ENCODE measurements around the gene MRI1. TPM values are rescaled to one million over a fixed set of nuclear protein-coding genes. Genes with fewer than 3 reads are reported as not detected.

Gene MRI1
- total and polyA plus RNA-seq, 2 experiments from 2014 or later = 12.3 to 44.5 TPM

GRCh38 chr19:13799669-13800068, 35.3 kb downstream of the MRI1 start:
- Histone ChIP-seq H3K27me3 (ENCODE audit: insufficient read depth) (no peaks in the 10 kb centered on the region), H3K27ac (ENCODE audit: low read depth) (no peak overlapping the region), H3K9me2 (ENCODE audit: insufficient read depth) (no peaks in the 10 kb centered on the region), H3K36me3 (ENCODE audit: insufficient read depth) (no peaks in the 10 kb centered on the region), H3F3A (replicated peaks; ENCODE audit: low read depth) (0 out of 2 replicates have a peak, but pooled peaks cover 5% of the 10 kb centered on the region), H4K20me1 (replicated peaks; ENCODE audit: insufficient read depth) (no peaks in the 10 kb centered on the region; the same call in 1 of the 2 replicates), H2AFZ (no peak overlapping the region), H3K4me3 (no peak overlapping the region), H3K4me1 (ENCODE audit: insufficient read depth) (peaks cover 11% of the 10 kb centered on the region; the same call in 1 of the 2 replicates), H3K79me2 (replicated peaks; ENCODE audit: insufficient read depth) (peaks cover 12% of the 10 kb centered on the region), H3K4me2 (no peak overlapping the region)
- no peak overlapping the region for H3K4me3 Mint-ChIP-seq
- no peak overlapping the region for H3K27ac Mint-ChIP-seq
- TF ChIP-seq EZH2 (IDR thresholded peaks at IDR 0.05; ENCODE audit: low read depth, unreplicated experiment) = no peak
- TF ChIP-seq JUNB (IDR thresholded peaks at IDR 0.05; ENCODE audit: unreplicated experiment) = no peak
- no peak for TF ChIP-seq CTCF (conservative IDR thresholded peaks at IDR 0.05; ENCODE audit: low read depth in 2 of 2)
- TF ChIP-seq POLR2AphosphoS5 (IDR thresholded peaks at IDR 0.05; ENCODE audit: low read depth) = no peak
- TF ChIP-seq EZH2phosphoT487 (IDR thresholded peaks at IDR 0.05; ENCODE audit: unreplicated experiment) = no peak
- TF ChIP-seq ETS1 (IDR thresholded peaks at IDR 0.05) = no peak
- TF ChIP-seq NANOG (IDR thresholded peaks at IDR 0.05; ENCODE audit: borderline replicate concordance) = no peak
- no peak for TF ChIP-seq ZNF331 (CRISPR knock-in tag; IDR thresholded peaks at IDR 0.05; ENCODE audit: low read depth)
- no peak for TF ChIP-seq CREB1 (CRISPR knock-in tag; IDR thresholded peaks at IDR 0.05; ENCODE audit: low read depth)
- no peak for TF ChIP-seq ZNF114 (CRISPR knock-in tag; IDR thresholded peaks at IDR 0.05)
- TF ChIP-seq STAT1 (IDR thresholded peaks at IDR 0.05; ENCODE audit: unreplicated experiment) = no peak
- TF ChIP-seq, protein P1, sequence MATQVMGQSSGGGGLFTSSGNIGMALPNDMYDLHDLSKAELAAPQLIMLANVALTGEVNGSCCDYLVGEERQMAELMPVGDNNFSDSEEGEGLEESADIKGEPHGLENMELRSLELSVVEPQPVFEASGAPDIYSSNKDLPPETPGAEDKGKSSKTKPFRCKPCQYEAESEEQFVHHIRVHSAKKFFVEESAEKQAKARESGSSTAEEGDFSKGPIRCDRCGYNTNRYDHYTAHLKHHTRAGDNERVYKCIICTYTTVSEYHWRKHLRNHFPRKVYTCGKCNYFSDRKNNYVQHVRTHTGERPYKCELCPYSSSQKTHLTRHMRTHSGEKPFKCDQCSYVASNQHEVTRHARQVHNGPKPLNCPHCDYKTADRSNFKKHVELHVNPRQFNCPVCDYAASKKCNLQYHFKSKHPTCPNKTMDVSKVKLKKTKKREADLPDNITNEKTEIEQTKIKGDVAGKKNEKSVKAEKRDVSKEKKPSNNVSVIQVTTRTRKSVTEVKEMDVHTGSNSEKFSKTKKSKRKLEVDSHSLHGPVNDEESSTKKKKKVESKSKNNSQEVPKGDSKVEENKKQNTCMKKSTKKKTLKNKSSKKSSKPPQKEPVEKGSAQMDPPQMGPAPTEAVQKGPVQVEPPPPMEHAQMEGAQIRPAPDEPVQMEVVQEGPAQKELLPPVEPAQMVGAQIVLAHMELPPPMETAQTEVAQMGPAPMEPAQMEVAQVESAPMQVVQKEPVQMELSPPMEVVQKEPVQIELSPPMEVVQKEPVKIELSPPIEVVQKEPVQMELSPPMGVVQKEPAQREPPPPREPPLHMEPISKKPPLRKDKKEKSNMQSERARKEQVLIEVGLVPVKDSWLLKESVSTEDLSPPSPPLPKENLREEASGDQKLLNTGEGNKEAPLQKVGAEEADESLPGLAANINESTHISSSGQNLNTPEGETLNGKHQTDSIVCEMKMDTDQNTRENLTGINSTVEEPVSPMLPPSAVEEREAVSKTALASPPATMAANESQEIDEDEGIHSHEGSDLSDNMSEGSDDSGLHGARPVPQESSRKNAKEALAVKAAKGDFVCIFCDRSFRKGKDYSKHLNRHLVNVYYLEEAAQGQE (IDR thresholded peaks at IDR 0.05; ENCODE audit: unreplicated experiment) = no peak
- TF ChIP-seq, protein P2, sequence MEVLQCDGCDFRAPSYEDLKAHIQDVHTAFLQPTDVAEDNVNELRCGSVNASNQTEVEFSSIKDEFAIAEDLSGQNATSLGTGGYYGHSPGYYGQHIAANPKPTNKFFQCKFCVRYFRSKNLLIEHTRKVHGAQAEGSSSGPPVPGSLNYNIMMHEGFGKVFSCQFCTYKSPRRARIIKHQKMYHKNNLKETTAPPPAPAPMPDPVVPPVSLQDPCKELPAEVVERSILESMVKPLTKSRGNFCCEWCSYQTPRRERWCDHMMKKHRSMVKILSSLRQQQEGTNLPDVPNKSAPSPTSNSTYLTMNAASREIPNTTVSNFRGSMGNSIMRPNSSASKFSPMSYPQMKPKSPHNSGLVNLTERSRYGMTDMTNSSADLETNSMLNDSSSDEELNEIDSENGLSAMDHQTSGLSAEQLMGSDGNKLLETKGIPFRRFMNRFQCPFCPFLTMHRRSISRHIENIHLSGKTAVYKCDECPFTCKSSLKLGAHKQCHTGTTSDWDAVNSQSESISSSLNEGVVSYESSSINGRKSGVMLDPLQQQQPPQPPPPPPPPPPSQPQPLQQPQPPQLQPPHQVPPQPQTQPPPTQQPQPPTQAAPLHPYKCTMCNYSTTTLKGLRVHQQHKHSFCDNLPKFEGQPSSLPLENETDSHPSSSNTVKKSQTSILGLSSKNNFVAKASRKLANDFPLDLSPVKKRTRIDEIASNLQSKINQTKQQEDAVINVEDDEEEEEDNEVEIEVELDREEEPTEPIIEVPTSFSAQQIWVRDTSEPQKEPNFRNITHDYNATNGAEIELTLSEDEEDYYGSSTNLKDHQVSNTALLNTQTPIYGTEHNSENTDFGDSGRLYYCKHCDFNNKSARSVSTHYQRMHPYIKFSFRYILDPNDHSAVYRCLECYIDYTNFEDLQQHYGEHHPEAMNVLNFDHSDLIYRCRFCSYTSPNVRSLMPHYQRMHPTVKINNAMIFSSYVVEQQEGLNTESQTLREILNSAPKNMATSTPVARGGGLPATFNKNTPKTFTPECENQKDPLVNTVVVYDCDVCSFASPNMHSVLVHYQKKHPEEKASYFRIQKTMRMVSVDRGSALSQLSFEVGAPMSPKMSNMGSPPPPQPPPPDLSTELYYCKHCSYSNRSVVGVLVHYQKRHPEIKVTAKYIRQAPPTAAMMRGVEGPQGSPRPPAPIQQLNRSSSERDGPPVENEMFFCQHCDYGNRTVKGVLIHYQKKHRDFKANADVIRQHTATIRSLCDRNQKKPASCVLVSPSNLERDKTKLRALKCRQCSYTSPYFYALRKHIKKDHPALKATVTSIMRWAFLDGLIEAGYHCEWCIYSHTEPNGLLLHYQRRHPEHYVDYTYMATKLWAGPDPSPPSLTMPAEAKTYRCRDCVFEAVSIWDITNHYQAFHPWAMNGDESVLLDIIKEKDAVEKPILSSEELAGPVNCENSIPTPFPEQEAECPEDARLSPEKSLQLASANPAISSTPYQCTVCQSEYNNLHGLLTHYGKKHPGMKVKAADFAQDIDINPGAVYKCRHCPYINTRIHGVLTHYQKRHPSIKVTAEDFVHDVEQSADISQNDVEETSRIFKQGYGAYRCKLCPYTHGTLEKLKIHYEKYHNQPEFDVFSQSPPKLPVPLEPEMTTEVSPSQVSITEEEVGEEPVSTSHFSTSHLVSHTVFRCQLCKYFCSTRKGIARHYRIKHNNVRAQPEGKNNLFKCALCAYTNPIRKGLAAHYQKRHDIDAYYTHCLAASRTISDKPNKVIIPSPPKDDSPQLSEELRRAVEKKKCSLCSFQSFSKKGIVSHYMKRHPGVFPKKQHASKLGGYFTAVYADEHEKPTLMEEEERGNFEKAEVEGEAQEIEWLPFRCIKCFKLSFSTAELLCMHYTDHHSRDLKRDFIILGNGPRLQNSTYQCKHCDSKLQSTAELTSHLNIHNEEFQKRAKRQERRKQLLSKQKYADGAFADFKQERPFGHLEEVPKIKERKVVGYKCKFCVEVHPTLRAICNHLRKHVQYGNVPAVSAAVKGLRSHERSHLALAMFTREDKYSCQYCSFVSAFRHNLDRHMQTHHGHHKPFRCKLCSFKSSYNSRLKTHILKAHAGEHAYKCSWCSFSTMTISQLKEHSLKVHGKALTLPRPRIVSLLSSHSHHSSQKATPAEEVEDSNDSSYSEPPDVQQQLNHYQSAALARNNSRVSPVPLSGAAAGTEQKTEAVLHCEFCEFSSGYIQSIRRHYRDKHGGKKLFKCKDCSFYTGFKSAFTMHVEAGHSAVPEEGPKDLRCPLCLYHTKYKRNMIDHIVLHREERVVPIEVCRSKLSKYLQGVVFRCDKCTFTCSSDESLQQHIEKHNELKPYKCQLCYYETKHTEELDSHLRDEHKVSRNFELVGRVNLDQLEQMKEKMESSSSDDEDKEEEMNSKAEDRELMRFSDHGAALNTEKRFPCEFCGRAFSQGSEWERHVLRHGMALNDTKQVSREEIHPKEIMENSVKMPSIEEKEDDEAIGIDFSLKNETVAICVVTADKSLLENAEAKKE (CRISPR knock-in tag; IDR thresholded peaks at IDR 0.05) = no peak
- H3K4me1 Mint-ChIP-seq = peaks cover 1% of the 10 kb centered on the region; the same call in 1 of the 3 replicates
- H3K27me3 Mint-ChIP-seq (ENCODE audit: insufficient read depth, low read depth, poor library complexity) = peaks cover 4% of the 10 kb centered on the region
- peaks cover 17% of the 10 kb centered on the region for H3K36me3 Mint-ChIP-seq (ENCODE audit: low read depth)
- DNase-seq (ENCODE audit: low spot score) = no peak
- H3K9me3 Mint-ChIP-seq = no peaks in the 10 kb centered on the region
- ATAC-seq = no peak

Data from GM23338 (cell line).